ENCODE measurements around the gene TMEM132D.

Gene TMEM132D

DNA sequence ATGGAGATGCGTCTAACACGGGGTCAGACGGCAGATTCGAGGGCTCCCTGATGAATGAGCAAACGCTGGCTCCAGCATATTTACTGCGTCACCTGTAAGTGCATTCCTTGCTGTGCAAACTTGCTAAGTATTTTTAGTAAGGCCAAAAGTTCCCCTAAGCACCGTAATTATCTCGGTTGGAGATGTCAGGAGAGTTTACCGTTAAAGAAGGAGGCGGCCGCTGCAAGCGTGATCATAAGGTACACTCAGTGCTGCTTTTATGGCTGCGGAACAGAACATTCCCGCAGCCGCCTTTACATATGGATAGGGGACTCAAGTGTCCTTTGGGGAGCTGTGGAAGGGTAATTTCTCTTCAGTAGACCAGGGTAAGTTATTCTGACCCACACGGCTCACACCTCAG lies 875.0 kb downstream of the TMEM132D start:
- in situ Hi-C loops (cut with MboI; ENCODE audit: low sequenced_read_pairs), result no loop called here

DNA sequence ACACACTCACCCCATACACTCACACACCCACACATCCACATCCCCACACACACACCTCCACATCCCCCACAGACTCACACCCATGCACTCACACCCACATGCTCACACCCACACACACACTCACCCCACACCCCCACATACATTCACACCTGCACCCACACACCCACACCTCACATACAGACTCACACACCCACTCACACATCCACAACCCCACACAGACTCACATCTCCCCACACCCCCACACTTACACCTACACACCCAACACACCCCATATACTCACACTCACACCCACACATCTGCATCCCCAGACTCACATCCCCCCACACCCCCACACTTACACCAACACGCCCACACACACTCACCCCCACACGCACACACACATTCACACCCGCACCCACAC lies 878.8 kb downstream of the TMEM132D start:
- in situ Hi-C loops (cut with MboI; ENCODE audit: low sequenced_read_pairs), result no loop called here

All from HL-60/S4 treated with phorbol 12-myristate 13-acetate at 8.2 ng/mL for 4 days and 3 days (cell line).